Rectal smooth muscle tissue (tissue), 1 donor: ENCODE results near the gene C2orf78.

ENCODE experiments used
- H3K27ac ChIP-seq: one replicate; pipeline ENCODE4 v1.7.0; 2013; ENCODE audit warnings: low read depth, low read length, inconsistent platforms
- H3K27me3 ChIP-seq: one replicate; pipeline ENCODE4 v1.7.0; 2013; ENCODE audit warnings: low read length; ENCODE audit not compliant: control insufficient read depth, insufficient read depth
- H3K36me3 ChIP-seq: one replicate; pipeline ENCODE4 v1.7.0; 2013; ENCODE audit warnings: low read length; ENCODE audit not compliant: control insufficient read depth, insufficient read depth
- H3K4me1 ChIP-seq: one replicate; pipeline ENCODE4 v1.7.0; 2013; ENCODE audit warnings: low read length; ENCODE audit not compliant: control insufficient read depth, insufficient read depth
- H3K4me3 ChIP-seq: one replicate; pipeline ENCODE4 v1.7.0; 2013; ENCODE audit warnings: low read length
- H3K9ac ChIP-seq: one replicate; pipeline ENCODE4 v1.7.0; 2013; ENCODE audit warnings: low read length

The C2orf78 gene

DNA sequence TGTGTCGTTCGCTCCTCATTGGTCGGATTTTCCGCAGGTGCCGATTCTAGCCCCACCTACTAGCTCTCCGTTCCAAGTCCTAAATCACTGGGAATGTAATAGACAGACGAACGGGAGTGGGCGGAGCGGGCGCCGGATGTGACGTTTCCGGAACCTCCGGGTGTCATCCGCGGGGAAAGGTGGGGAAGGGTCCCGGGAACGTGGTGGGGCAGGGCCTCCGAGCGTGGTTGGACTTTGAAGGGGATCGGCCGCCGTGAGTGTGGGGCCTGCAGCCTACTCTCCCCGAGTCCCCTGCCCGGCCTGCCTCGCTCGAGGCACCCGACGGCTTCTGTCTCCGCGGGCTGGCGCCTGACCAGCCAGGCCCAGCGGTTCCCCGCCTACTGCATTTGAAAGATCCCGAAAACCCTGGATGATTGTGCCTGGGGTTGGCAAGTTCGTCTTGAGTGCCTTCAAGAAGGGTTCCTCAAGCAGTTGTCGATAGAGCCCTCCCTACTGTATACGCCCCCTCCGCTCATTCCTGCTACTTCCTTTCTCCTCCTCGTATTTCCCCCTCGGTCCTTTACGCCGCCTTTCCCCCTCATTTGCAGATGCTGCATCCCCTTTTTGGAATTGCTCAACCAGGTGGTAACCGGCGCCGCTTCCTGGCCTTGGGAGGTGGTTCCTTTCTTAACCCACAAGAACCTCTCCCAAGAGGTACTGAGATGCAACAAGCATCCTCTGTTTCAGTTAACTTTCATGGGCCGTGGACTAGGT lies 45.0 kb downstream of the C2orf78 start, which contains the start of gene STAMBP:
Gene STAMBP (plus strand): TSS at position 144 of the 753 bp plus-strand sequence. CDS start 1,896 bp downstream, outside the sequence.
- Histone ChIP-seq H3K4me3 (peak within 1 kb of the TSS; percentile 71), H3K36me3 (peaks cover 5% of the 10 kb centered on the region), H3K4me1 (peaks cover 31% of the 10 kb centered on the region), H3K27me3 (no peaks in the 10 kb centered on the region), H3K27ac (peak within 1 kb of the TSS; percentile 97), H3K9ac (peak within 1 kb of the TSS; percentile 96)

DNA sequence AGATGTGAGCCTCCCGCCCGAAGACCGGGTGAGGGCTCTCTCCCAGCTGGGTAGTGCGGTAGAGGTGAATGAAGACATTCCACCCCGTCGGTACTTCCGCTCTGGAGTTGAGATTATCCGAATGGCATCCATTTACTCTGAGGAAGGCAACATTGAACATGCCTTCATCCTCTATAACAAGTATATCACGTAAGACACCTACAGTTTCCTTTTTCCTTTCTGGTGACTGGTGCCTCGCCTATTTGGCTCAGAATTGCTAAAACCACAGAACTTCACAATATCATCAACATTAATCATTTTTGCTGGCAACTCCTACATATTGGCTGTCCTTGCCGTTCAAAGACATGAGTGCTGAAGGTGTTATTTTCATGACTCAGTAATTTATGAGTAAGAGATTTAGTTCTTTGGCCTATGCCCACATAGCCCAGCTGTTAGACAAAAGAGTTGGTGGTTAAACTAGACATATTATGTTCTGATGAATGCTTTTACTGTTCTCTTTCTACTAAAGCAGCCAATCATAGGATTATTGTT lies 47.0 kb downstream of the C2orf78 start:
- Histone ChIP-seq H3K36me3 (peaks cover 5% of the 10 kb centered on the region), H3K4me3 (no peak overlapping the region), H3K27me3 (no peaks in the 10 kb centered on the region), H3K27ac (no peak overlapping the region), H3K9ac (no peak overlapping the region), H3K4me1 (peaks cover 28% of the 10 kb centered on the region)

DNA sequence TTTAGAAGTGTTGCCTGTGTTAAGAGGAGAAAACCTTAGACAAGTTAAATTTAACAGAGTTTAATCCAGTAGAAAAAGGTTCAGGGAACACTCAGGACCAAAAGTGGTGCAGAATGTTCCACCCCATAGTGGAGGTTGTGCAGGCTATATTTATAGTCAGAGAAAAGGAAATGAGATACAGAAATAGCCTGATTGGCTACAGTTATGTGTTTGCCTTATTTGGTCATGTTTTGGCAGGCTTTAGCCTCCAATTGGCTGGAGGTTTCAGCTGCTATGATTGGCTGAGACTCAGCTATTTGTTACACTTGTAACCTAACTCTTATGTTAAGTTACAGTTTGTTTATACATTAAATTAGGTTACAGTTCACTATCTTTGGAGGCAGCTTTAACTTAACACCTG lies 48.9 kb downstream of the C2orf78 start:
- Histone ChIP-seq H3K36me3 (peaks cover 5% of the 10 kb centered on the region), H3K4me1 (peaks cover 34% of the 10 kb centered on the region), H3K27me3 (no peaks in the 10 kb centered on the region), H3K9ac (no peak overlapping the region), H3K27ac (peak overlapping the region; percentile 86), H3K4me3 (no peak overlapping the region)

DNA sequence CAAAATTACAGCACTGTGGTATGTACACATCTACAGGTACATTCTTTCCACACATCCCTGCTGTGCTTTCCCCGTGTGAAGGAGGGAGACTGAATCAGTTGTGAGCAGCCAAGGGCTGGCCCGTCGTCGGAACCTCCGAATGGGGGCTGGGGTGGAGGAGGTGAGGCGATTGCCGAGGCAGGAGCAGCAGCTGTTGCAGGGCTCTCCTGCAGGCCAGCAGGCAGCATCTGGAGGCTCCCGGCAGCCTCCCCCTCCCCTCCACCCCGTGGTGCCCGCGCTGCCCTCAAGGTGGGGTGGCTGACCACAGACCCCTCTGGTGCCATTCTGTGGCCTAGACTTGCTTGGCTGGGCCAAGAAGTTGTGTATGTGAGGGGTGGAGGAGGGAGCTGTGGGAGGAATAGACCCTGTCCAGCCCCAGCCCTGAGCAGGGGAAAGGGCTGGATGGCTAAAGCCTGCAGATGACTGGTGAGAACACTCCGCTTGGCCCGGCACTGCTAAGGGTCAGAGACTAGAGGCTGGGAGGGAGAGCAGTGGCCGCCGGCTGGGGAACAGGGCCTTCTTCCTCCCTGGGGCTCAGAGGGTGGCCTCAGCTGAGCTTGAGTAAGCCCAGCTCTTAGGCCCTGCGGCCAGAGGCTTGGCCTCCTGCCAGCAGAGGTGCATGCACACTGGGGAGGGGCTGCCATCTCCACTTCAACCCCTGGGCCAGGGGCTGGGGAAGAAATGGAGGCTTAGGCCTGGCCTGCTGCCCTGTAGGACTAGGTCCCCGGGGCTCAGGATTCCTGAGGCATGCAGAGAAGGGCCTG lies 52.4 kb downstream of the C2orf78 start:
- peaks cover 35% of the 10 kb centered on the region for H3K4me1 ChIP-seq
- peak overlapping the region; percentile 88 for H3K27ac ChIP-seq

DNA sequence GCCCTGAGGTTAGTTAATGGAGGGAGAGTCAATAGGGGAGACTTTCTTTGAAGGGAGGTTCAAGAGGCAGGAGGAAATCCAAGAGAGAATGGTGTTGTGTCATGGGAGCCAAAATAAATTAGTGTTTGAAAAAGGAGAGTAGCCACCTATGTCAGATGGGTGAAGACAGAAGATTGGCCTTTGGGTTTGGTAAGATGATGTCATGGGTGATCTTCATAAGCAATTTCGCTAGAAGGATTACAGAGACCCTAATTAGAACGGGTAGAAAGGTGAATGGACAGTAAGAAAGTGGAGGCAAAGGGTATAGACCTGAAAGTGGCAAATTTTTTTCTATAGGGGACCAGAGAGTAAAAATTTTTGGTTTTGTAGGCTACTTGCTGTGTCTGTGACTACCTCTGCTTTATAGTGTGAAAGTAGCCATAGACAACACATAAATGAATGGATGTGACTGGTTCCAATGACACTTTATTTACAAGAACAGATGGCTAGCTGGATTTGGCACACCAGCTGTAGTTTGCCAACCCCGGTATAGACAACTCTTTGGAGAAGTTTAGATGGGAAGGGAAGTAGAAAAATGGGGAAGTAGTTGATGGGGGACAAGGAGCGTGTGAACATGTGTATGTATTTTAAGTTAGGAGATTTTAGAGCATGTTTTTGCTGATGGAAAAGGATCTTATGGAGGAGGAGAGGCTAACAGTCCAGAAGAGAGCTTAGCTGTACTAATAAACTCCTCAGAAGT lies 54.0 kb downstream of the C2orf78 start:
- H3K27ac ChIP-seq: peak overlapping the region; percentile 95
- no peaks in the 10 kb centered on the region for H3K36me3 ChIP-seq
- H3K4me1 ChIP-seq: peaks cover 27% of the 10 kb centered on the region
- no peak overlapping the region for H3K4me3 ChIP-seq
- no peaks in the 10 kb centered on the region for H3K27me3 ChIP-seq
- H3K9ac ChIP-seq: no peak overlapping the region

More for the DNA sequence above, 52.4 kb downstream of the C2orf78 start:
- H3K27me3 ChIP-seq: no peaks in the 10 kb centered on the region
- peak overlapping the region; percentile 24 for H3K4me3 ChIP-seq
- no peak overlapping the region for H3K9ac ChIP-seq
- peaks cover 5% of the 10 kb centered on the region for H3K36me3 ChIP-seq

DNA sequence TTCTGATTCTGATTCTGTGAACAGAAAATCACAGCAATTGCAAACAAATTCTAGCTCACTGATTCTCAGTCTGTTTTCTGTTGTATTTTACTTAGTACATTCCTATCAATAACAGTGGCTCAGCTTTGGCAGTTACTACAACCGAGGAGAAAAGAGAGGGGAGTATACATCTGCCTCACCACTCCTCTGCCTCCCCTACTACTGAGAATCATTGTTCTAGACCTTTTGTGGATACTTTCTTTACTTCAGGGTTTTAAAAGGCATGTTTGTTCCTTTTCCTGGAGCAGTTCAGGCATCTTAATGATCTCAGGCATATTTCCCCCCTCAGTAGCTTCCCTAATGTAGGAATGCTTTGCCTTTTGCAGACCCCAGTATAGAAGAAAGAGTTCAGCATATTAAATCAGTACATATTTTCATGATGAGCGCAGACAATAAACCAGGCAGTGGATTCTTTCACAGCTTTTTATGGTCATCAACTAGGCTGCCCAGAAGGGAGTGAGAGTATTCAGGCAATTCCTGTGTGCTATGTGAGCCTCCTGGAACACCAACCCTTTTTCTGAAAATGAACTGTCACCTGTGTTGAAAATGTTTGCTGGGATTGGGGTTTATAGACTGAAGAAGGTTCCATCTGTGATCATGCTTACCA lies 55.0 kb downstream of the C2orf78 start:
- H3K36me3 ChIP-seq: no peaks in the 10 kb centered on the region
- peak overlapping the region; percentile 95 for H3K27ac ChIP-seq
- peaks cover 26% of the 10 kb centered on the region for H3K4me1 ChIP-seq
- no peak overlapping the region for H3K9ac ChIP-seq
- no peak overlapping the region for H3K4me3 ChIP-seq
- H3K27me3 ChIP-seq: no peaks in the 10 kb centered on the region

DNA sequence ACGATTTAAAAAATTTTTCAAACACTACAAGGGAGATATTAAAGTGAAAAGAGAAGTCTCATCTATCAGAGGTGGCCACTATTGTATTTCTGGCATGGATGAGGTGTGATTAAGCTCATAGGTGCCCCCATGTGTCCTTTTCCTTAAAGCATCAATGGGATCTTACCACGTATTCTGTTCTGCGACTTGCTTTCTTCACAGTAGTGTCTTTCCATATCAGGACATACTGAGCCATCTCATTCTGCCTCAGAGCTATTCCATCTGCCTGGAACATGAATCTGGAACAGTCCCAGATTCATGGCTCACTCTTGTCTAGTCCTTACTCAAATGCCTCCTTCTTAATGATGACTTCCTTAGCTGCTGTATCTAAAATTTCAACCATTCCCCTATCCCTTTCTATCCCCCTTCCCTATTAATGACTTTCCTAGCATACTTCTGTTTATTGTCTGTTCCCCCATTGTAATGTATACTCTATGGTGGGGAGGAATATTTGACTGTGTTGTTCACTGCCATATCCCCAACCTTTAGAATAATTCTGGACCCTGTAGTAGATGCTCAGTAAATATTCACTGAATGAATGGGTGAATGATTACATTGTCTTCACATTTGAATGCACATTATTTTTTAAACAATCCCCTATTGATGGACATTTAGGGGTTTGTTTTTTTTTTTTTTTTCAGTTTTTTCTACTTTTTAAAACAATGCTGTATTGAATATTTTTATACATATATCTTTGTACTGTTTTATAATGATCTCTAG lies 55.8 kb downstream of the C2orf78 start:
- Histone ChIP-seq H3K4me3 (no peak overlapping the region), H3K36me3 (no peaks in the 10 kb centered on the region), H3K27ac (peak overlapping the region; percentile 95), H3K27me3 (no peaks in the 10 kb centered on the region), H3K9ac (no peak overlapping the region), H3K4me1 (peaks cover 26% of the 10 kb centered on the region)

DNA sequence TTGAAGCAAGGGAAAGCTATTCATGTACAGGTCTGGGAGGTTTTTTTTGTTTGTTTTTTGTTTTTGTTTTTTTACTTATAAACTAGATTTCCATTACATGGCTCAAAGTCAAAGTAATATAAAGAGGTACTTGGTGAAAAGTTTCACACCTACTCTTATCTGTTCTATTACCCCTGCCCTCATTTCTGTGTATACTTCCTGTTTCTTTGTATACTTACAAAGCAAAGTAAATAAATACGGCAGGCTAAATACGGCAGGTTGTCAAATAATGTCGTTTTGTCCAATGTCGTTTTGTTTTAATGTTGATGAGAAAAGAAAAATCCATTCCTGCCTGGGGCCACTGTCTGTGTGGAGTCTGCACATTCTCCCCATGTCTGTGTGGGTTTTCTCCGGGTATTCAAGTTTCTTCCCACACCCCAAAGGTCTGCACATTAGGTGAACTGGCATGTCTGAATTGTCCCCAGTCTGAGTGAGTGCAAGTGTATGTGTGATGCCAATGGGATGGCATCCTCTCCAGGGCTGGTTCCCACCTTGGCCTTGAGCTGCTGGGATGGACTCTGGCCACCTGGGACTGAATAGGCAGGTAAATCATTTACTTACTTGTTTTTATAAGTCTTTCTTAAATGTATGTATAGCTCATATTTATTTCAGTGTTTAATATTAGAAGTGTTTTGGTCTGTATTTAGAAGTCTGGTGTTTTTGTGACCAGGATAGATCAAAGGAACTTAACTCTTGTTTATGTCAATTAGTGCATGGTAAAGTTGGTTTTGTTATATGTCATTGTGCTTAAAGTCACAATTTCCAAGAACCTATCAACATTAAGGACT lies 58.1 kb downstream of the C2orf78 start:
- H3K4me1 ChIP-seq: peaks cover 18% of the 10 kb centered on the region
- peaks cover 5% of the 10 kb centered on the region for H3K36me3 ChIP-seq
- no peaks in the 10 kb centered on the region for H3K27me3 ChIP-seq
- no peak overlapping the region for H3K4me3 ChIP-seq
- no peak overlapping the region for H3K9ac ChIP-seq
- peak overlapping the region; percentile 55 for H3K27ac ChIP-seq

DNA sequence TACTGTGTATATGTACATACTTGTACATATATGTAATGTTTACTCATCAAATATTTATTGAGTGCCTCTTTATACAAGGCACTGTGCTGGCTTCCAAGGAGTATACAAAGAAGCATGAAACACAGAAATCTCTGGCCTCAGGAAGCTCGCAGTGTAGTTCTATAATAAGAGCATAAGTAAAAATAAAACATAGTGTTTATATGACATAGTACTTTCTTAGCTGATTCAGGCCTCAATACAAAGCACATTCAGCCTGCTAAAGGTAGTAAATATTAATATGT lies 58.7 kb downstream of the C2orf78 start:
- H3K4me3 ChIP-seq: no peak overlapping the region
- H3K4me1 ChIP-seq: peaks cover 18% of the 10 kb centered on the region
- H3K27me3 ChIP-seq: no peaks in the 10 kb centered on the region
- H3K36me3 ChIP-seq: peaks cover 10% of the 10 kb centered on the region
- H3K9ac ChIP-seq: no peak overlapping the region
- peak overlapping the region; percentile 55 for H3K27ac ChIP-seq

DNA sequence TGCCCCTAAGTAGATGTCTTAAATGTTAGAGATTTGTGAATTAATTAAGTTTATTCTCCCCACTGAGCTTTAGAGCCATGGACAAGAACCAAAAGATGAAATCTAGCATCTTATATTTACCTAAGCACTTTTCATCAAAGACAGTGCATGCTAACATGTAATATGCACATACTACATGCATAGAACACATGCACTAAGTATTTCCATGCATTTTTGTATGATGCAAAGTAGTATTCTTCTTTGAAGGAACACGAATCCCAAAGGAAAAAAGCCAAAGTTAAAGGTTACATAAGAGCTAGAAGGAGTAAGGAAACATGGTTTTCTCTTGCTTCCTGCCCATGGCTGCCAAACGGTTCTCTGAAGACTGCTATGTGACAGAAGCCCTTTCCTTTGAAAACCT lies 60.1 kb downstream of the C2orf78 start:
- H3K4me1 ChIP-seq: peaks cover 7% of the 10 kb centered on the region
- H3K36me3 ChIP-seq: peaks cover 15% of the 10 kb centered on the region
- H3K27me3 ChIP-seq: no peaks in the 10 kb centered on the region
- no peak overlapping the region for H3K4me3 ChIP-seq
- no peak overlapping the region for H3K9ac ChIP-seq
- H3K27ac ChIP-seq: no peak overlapping the region

DNA sequence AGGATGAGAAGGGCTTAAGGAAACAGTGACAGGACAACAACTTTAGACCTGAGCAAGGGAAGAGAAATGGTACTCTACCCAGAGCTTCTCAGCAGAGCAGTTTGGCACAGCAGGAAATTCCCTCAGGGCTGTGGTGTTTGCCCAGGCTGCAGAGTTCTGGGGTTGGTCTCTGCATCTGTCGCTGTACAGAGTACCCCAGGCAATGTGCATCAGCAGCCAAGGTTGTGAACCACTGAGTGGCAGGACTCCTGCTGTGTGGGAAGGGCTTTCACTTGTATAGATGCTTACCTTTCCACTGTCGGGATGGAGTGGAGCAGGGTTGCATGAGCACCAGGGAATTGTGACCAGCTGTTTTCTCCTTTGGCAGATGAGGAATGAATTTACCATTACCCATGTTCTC lies 66.0 kb downstream of the C2orf78 start:
- peaks cover 9% of the 10 kb centered on the region for H3K4me1 ChIP-seq
- H3K27ac ChIP-seq: peak overlapping the region; percentile 67
- no peaks in the 10 kb centered on the region for H3K27me3 ChIP-seq
- no peak overlapping the region for H3K4me3 ChIP-seq
- no peak overlapping the region for H3K9ac ChIP-seq
- H3K36me3 ChIP-seq: peaks cover 37% of the 10 kb centered on the region
